Endothelial cell of umbilical vein (primary cell): ENCODE results near the gene SPATS2L.

Experiments used
- CTCF ChIP-seq, 2 donors: IDR thresholded peaks; 1 replicate in 1 of 2; 2 replicates in 1 of 2; pipeline ENCODE4 v1.5.1; 2011; ENCODE audit warnings: low read length in 2 of 2, mild to moderate bottlenecking in 2 of 2, moderate library complexity in 2 of 2, control low read depth in 1 of 2, inconsistent platforms in 1 of 2, low read depth in 1 of 2; ENCODE audit not compliant: insufficient read depth in 1 of 2; ENCODE audit errors: extremely low read depth in 1 of 2
- EZH2 ChIP-seq: IDR thresholded peaks from 2 replicates; pipeline ENCODE4 v1.6.1; 2012; ENCODE audit warnings: borderline replicate concordance, low read depth, mild to moderate bottlenecking, moderate library complexity, low read length, inconsistent platforms; ENCODE audit not compliant: severe bottlenecking
- MAX ChIP-seq: IDR thresholded peaks from 2 replicates; pipeline ENCODE4 v1.6.1; 2011; ENCODE audit not compliant: insufficient read depth, insufficient read length
- POLR2AphosphoS5 ChIP-seq: IDR thresholded peaks from 2 replicates; pipeline ENCODE4 v1.6.1; 2012; ENCODE audit warnings: low read depth, mild to moderate bottlenecking, control low read depth, low read length, moderate library complexity; ENCODE audit not compliant: insufficient read depth

- no peak for TF ChIP-seq CTCF (IDR thresholded peaks at IDR 0.05; ENCODE audit: extremely low read depth in 1 of 2, insufficient read depth in 1 of 2, low read depth in 1 of 2, low read length in 2 of 2)
- no peak for TF ChIP-seq EZH2
- no peak for TF ChIP-seq POLR2AphosphoS5
- no peak for TF ChIP-seq MAX
Measured at GRCh38 chr2:200373231-200373630, 66.7 kb downstream of the SPATS2L start.
